NCI-H146 (cell line): ENCODE results near the gene TWIST1.

Experiments used
- DNase-seq: peaks from one replicate; lab custom pipeline; 2025; lab: John Stamatoyannopoulos, UW

The TWIST1 gene

GRCh38 chr7:19094598-19095352, 22.7 kb downstream of the TWIST1 start:
- DNase-seq: no peak

GRCh38 chr7:19094138-19094537, 23.3 kb downstream of the TWIST1 start:
- no peak for DNase-seq

- no peak for DNase-seq
These were observed 25.8 kb downstream of the TWIST1 start for GRCh38 chr7:19091550-19092200.

- DNase-seq: no peak
These were observed 26.9 kb downstream of the TWIST1 start for GRCh38 chr7:19090526-19090925.

- DNase-seq: no peak
These were observed 27.6 kb downstream of the TWIST1 start for GRCh38 chr7:19089797-19090196.

GRCh38 chr7:19089378-19089777, 28.1 kb downstream of the TWIST1 start:
- DNase-seq: no peak

GRCh38 chr7:19080093-19080492, 37.3 kb downstream of the TWIST1 start:
- no peak for DNase-seq

- no peak for DNase-seq
These were observed 38.4 kb downstream of the TWIST1 start for GRCh38 chr7:19079066-19079465.

GRCh38 chr7:19069842-19070241, 47.6 kb downstream of the TWIST1 start:
- no peak for DNase-seq

GRCh38 chr7:19066170-19066569, 51.3 kb downstream of the TWIST1 start:
- no peak for DNase-seq
